ENCODE data around the gene LRCH4.

DNA sequence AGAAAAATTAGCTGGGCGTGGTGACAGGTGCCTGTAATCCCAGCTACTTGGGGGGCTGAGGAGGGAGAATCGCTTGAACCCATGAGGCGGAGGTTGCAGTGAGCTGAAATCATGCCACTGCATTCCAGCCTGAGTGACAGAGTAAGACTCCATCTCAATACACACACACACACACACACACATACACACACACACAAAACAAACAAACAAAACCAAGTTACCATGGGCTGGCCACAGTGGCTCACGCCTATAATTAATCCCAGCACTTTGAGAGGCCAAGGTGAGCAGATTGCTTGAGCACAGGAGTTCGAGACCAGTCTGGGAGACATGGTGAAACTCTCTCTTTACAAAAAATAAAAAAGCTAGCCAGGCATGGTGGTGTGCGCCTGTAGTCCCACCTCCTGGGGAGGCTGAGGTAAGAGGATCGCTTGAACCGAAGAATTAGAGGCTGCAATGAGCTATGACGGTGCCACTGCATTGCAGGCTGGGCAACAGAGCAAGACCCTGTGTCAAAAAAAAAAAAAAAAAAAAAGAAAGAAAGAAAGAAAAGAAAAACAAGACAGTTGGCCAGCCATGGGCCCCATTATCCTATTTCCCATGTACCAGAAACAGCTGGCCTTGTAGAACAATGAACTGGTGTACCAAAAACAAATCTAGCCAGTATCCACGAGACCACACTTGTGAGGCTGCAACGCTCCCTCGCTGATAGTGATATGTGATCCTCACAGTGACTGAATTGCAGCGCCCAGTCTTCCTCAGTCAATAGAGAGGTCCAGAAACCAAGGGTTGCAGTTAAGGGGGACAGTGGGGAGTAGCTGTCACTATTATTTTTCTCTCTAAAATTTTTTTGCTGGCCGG lies 53.5 kb downstream of the LRCH4 start:
- TF ChIP-seq POLR2A (IDR thresholded peaks at IDR 0.05; ENCODE audit: low read depth, low read length): no peak
- TF ChIP-seq, protein P1, sequence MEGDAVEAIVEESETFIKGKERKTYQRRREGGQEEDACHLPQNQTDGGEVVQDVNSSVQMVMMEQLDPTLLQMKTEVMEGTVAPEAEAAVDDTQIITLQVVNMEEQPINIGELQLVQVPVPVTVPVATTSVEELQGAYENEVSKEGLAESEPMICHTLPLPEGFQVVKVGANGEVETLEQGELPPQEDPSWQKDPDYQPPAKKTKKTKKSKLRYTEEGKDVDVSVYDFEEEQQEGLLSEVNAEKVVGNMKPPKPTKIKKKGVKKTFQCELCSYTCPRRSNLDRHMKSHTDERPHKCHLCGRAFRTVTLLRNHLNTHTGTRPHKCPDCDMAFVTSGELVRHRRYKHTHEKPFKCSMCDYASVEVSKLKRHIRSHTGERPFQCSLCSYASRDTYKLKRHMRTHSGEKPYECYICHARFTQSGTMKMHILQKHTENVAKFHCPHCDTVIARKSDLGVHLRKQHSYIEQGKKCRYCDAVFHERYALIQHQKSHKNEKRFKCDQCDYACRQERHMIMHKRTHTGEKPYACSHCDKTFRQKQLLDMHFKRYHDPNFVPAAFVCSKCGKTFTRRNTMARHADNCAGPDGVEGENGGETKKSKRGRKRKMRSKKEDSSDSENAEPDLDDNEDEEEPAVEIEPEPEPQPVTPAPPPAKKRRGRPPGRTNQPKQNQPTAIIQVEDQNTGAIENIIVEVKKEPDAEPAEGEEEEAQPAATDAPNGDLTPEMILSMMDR (IDR thresholded peaks at IDR 0.05; ENCODE audit: extremely low read depth in 1 of 2, insufficient read depth in 1 of 2, low read depth in 1 of 2, low read length in 2 of 2): no peak
